Central memory CD4-positive, alpha-beta T cell (primary cell): ENCODE results near the gene C1orf21.

ENCODE experiments used
- DNase-seq: peaks from one replicate; pipeline ENCODE4 v3.0.0; 2022

C1orf21 gene

GRCh38 chr1:184559117-184559713 is 172.4 kb downstream of the C1orf21 start:
- DNase-seq: no peak

- no peak for DNase-seq
These were observed 176.0 kb downstream of the C1orf21 start for GRCh38 chr1:184562806-184563205.

DNA sequence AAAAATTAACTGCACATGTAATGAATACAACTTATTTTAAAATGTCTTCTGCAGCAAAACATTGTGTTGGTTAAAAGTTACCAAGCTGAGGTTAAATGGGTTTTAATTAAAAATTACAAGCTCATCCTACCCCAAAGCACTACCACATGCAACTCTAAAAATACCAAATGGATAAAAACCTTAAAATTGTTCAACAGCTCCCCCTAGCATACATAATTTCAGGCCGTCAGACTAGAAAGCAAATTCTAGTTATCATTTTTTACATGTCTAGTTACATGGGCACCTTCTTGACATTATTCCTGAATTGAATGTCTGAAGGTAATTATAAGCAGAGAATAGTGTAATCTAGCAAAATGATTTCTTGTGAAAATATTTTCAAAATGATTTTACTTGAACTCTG is 176.5 kb downstream of the C1orf21 start:
- DNase-seq: no peak

DNA sequence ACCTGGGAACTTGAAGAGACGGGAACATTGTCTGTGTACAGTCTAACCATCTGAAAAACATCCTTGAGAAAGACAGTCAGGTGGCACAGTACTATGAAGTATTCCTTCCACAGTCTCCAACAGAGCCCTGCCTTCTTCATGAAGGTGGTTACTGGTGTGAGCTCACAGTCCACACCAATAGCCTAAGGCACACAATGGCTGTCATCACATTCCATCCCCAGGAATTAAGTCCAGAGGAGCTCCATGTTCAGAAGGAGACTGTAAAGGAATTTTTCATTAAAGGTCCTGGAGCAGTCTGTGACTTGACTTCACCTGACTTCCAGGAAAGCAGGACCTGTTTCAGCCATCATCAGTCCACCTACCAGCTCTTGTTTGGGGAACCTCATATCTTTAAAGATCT is 180.2 kb downstream of the C1orf21 start:
- no peak for DNase-seq

DNA sequence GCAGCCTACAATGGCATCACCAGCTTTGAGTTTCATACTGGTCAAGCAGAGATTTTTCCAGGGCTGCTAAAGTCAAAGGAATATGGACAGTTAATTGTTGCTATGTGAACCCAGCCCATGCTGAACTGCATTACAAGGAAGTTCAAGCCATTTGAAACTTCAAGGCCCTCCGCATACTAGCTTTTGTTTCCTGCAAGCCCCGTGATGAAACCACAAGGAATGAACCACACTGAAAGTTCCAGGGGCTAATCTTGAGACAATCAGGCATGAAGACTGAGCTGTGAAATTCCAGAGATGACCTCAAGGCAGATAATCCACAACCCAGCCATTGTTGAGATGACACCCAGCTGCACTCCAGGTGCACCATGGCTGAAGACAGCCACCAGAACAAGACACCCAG is 180.8 kb downstream of the C1orf21 start:
- no peak for DNase-seq

DNA sequence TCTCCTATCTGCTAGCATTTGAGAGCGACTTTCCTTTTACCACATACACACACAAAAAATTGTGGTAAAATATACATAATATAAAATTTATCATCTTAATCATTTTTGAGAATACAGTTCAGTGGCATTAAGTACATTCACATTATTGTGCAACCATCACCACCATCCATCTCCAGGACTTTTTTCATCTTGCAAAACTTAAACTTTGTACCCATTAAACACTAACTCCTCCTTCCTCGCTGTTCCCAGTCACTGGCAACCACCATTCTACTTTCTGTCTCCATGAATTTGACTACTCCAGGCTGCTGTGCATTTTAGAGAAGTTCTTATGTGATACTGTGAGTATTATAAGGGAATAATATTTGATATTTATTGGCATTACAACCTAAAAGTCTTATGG is 181.3 kb downstream of the C1orf21 start:
- DNase-seq: no peak

DNA sequence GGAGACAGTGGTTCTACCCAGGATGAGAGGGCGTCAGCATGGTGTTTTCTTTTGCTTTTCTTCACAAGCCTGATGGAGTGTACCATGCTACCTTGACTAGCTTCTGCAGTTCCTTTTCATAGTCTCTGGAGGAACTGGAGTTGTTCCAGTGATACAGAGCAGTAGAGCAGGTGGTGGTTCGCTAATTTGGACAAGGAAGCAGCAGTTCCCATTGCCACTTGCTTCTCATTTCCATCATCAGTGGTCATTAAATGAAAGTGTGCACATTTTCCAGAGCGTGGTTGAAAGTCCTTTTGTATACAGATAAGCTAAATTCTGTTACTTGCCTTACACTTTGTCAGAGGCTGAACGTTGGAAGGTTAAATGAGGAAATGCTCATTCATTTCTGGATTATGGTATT is 182.3 kb downstream of the C1orf21 start:
- DNase-seq: no peak

GRCh38 chr1:184574588-184574987 is 187.8 kb downstream of the C1orf21 start:
- DNase-seq: no peak

DNA sequence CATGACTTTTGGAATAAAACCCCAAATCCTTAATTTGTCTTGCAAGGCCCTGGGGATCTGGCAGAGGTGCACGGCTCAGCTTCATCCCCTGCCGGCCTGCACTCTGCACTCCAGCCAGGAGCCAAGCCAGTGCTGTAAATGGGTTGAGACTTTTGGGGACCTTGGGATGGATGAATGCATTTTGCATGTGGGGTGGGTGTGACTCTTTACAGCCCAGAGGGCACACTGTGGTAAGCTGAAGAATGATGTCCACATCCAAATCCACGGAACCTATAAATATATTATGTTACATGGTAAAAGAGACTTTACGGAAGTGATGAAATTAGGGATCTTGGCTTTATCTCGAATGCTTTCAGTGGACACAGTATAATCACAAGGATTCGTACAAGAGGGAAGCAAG is 190.0 kb downstream of the C1orf21 start:
- DNase-seq: no peak

- DNase-seq: no peak
These were observed 190.5 kb downstream of the C1orf21 start for GRCh38 chr1:184577319-184577718.

DNA sequence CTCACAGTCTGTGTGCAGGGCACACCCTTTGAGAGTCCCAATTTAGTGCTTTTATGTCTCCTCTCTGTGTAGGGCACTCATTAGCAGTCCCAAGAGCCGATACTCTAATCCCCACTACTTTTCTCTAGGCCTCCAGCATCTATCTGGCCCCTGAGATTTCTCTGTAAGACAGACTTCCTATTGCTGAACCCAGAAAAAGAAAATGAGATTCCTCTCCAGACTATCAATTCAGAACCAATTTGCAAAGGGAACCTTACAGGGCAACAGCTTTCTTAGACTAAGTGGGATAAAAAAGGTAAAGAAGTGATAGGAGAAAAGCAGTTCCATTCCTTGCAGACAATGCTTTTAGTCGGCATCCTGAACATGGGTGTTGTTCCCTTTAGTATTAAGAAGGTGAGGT is 195.6 kb downstream of the C1orf21 start:
- no peak for DNase-seq

DNA sequence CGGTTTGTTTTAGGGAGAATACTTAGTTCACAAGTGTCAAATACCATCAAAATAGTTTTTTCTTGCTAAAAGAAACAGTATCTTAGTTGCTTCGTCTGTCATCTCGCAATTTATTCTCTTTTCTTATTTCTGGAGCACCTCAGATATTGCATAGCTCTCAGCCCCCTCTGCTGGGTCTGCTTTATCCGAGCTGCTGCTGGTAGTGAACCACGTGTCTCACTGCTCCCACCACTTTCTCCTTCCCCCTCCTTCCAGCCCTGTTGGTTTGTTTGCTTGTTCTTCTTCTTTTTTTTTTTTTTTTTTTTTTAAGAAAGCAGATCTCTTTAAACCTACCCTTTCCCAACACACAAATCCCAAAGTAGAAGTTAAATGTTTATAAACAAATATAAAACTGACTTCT is 197.0 kb downstream of the C1orf21 start:
- DNase-seq: no peak

DNA sequence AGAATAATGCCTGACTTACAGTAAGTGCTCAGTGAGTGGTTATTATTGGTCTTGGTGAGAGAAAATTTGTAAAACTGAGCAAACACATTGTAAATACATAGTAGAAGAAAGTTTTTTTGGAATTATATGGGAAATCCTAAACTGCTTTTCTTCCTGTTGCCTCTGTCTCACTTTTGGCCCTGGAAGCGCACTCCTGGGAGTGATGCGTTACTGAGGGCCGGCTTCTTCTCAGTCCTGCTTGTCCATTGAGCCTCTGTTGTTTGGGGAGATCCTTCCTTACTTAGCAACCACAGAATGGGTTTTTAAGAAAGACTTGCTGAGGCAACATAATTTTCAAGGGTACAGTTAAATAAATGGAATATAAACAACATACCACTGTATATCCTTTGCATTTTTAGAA is 201.9 kb downstream of the C1orf21 start:
- DNase-seq: no peak

- DNase-seq: no peak
These were observed 203.4 kb downstream of the C1orf21 start for GRCh38 chr1:184590163-184590750.

DNA sequence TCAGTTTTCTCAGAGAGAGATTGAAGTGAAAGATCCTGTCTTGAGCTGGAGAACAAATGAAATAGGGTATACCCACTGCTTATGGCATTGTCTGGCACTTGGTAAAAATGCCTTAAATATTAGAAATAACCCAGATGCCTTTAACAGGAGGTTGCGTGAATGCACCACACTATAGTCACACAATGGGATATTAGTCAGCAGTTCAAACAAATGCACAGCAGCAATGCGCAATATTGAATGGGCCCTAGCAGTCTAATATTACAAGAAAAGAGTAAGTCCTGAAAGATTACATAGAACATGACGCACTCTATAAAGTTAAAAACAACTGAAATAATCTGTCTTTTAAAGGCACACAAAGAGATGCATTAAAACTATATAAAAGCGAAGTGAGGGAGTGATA is 206.8 kb downstream of the C1orf21 start:
- DNase-seq: no peak

GRCh38 chr1:184595596-184595995 is 208.8 kb downstream of the C1orf21 start:
- no peak for DNase-seq

GRCh38 chr1:184596950-184597645 is 210.3 kb downstream of the C1orf21 start:
- DNase-seq: no peak

- DNase-seq: no peak
These were observed 211.0 kb downstream of the C1orf21 start for GRCh38 chr1:184597650-184598357.

- DNase-seq: no peak
These were observed 211.8 kb downstream of the C1orf21 start for GRCh38 chr1:184598403-184599193.

- DNase-seq: no peak
These were observed 217.5 kb downstream of the C1orf21 start for GRCh38 chr1:184604152-184604900.

- no peak for DNase-seq
These were observed 219.1 kb downstream of the C1orf21 start for GRCh38 chr1:184605941-184606340.

DNA sequence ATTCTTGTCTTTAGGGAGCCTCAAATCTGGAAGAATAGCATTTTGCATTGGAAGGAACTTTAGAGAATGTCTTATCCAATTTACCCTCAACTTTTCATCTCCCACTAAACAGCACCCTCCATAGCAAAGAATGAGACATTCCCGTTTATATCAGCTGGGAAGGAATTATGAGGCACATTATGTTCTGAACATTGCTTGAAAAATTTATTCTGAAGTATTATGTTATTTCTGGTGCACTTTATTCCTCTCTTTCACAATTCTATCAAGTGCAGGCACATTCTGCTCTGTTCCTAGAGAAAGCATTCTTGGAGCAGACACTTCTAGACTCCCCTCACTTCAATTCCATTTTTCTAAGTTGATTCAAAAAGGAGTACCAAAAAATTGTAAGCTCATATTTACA is 220.0 kb downstream of the C1orf21 start:
- DNase-seq: no peak
